WTC11 (cell line): Measurements from ENCODE around the gene SHC3. TPM values are rescaled to one million over a fixed set of nuclear protein-coding genes. Genes with fewer than 3 reads are reported as not detected.

ENCODE experiments used
- ATAC-seq: fragments of 200-7000 bp; cut with Tn5 transposase; 2 replicates; pipeline ENCODE4 v1.10.0; 2021; ENCODE audit warnings: mild to moderate bottlenecking, moderate library complexity
- CTCF ChIA-PET: fragments of 300-600 bp; sonication (Branson Sonifier 250); formaldehyde crosslinking; loops from one replicate; lab custom pipeline; 2021; ENCODE audit warnings: antibody characterized with exemption; lab: Charles Lee
- POLR2A ChIA-PET: fragments of 350-600 bp; sonication (Branson Sonifier 250); formaldehyde crosslinking; loops from one replicate; lab custom pipeline; 2021; ENCODE audit warnings: antibody characterized with exemption; lab: Charles Lee
- DNase-seq: peaks from one replicate; pipeline ENCODE4 v3.0.0; 2021; ENCODE audit warnings: low spot score
- H3K27ac Mint-ChIP-seq: 2 replicates; pipeline ENCODE4 v1.8.0; 2021; ENCODE audit warnings: mixed read lengths
- H3K27me3 Mint-ChIP-seq: 2 replicates; pipeline ENCODE4 v1.8.0; 2021; ENCODE audit warnings: low read depth, mild to moderate bottlenecking, moderate library complexity, mixed read lengths
- H3K36me3 Mint-ChIP-seq: 2 replicates; pipeline ENCODE4 v1.8.0; 2021; ENCODE audit warnings: mixed read lengths
- H3K4me1 Mint-ChIP-seq: 2 replicates; pipeline ENCODE4 v1.8.0; 2022; ENCODE audit warnings: mixed read lengths
- H3K4me3 Mint-ChIP-seq: 2 replicates; pipeline ENCODE4 v1.8.0; 2021; ENCODE audit warnings: mild to moderate bottlenecking, moderate library complexity, mixed read lengths
- H3K9me3 Mint-ChIP-seq: 2 replicates; pipeline ENCODE4 v1.8.0; 2021; ENCODE audit warnings: mixed read lengths
- ATF1 ChIP-seq: sonication (generic); formaldehyde crosslinking; IDR thresholded peaks from 2 replicates; pipeline ENCODE4 v1.8.1; 2023; ENCODE audit warnings: mild to moderate bottlenecking, moderate library complexity, missing genetic modification reagents
- ATF3 ChIP-seq: sonication (generic); formaldehyde crosslinking; conservative IDR thresholded peaks from 2 replicates; pipeline ENCODE4 v1.8.1; 2022; ENCODE audit warnings: mild to moderate bottlenecking, missing genetic modification reagents
- E2F1 ChIP-seq: sonication (generic); formaldehyde crosslinking; IDR thresholded peaks from 2 replicates; pipeline ENCODE4 v1.8.0; 2022; ENCODE audit warnings: mild to moderate bottlenecking, missing genetic modification reagents
- ERG ChIP-seq: fragments of 250-450 bp; sonication (Bioruptor Pico); IDR thresholded peaks from 2 replicates; pipeline ENCODE4 v1.8.0; 2021; ENCODE audit warnings: mild to moderate bottlenecking
- IRF1 ChIP-seq: sonication (generic); formaldehyde crosslinking; IDR thresholded peaks from 2 replicates; pipeline ENCODE4 v1.8.0; 2023; ENCODE audit warnings: missing genetic modification reagents
- JAZF1 ChIP-seq: fragments of 250-450 bp; sonication (Bioruptor Pico); IDR thresholded peaks from 2 replicates; pipeline ENCODE4 v1.9.0; 2021; ENCODE audit warnings: moderate library complexity, mild to moderate bottlenecking, inconsistent platforms
- KAT7 ChIP-seq: sonication (generic); formaldehyde crosslinking; IDR thresholded peaks from 2 replicates; pipeline ENCODE4 v1.8.1; 2023; ENCODE audit warnings: missing genetic modification reagents, mild to moderate bottlenecking, borderline replicate concordance
- MAX ChIP-seq: sonication (generic); formaldehyde crosslinking; IDR thresholded peaks from 2 replicates; pipeline ENCODE4 v1.8.0; 2022; ENCODE audit warnings: mild to moderate bottlenecking, missing genetic modification reagents
- MLX ChIP-seq: sonication (generic); formaldehyde crosslinking; IDR thresholded peaks from 2 replicates; pipeline ENCODE4 v1.8.1; 2023; ENCODE audit warnings: mild to moderate bottlenecking, missing genetic modification reagents, moderate library complexity
- OVOL2 ChIP-seq: fragments of 250-450 bp; sonication (Bioruptor Pico); IDR thresholded peaks from 2 replicates; pipeline ENCODE4 v1.9.0; 2021; ENCODE audit warnings: mild to moderate bottlenecking, borderline replicate concordance
- PRDM15 ChIP-seq: sonication (generic); formaldehyde crosslinking; IDR thresholded peaks from 2 replicates; pipeline ENCODE4 v1.8.0; 2022; ENCODE audit warnings: missing genetic modification reagents
- SOX15 ChIP-seq: fragments of 250-450 bp; sonication (Bioruptor Pico); IDR thresholded peaks from 2 replicates; pipeline ENCODE4 v1.9.0; 2021; ENCODE audit warnings: mild to moderate bottlenecking
- TCF7 ChIP-seq: sonication (generic); formaldehyde crosslinking; IDR thresholded peaks from 2 replicates; pipeline ENCODE4 v1.8.0; 2022; ENCODE audit warnings: mild to moderate bottlenecking, low read depth, missing genetic modification reagents, moderate library complexity
- TEAD4 ChIP-seq: sonication (generic); formaldehyde crosslinking; IDR thresholded peaks from 2 replicates; pipeline ENCODE4 v1.8.0; 2022; ENCODE audit warnings: mild to moderate bottlenecking, missing genetic modification reagents
- ZBTB21 ChIP-seq: sonication (generic); formaldehyde crosslinking; IDR thresholded peaks from 2 replicates; pipeline ENCODE4 v1.8.1; 2023; ENCODE audit warnings: mild to moderate bottlenecking, missing genetic modification reagents, borderline replicate concordance
- ZBTB43 ChIP-seq: sonication (generic); formaldehyde crosslinking; IDR thresholded peaks from 2 replicates; pipeline ENCODE4 v1.8.1; 2023; ENCODE audit warnings: mild to moderate bottlenecking, missing genetic modification reagents
- ZMAT4 ChIP-seq: fragments of 250-450 bp; sonication (Bioruptor Pico); IDR thresholded peaks from 2 replicates; pipeline ENCODE4 v1.9.0; 2021; ENCODE audit warnings: mild to moderate bottlenecking
- ZNF121 ChIP-seq: sonication (generic); formaldehyde crosslinking; IDR thresholded peaks from 2 replicates; pipeline ENCODE4 v1.8.0; 2023; ENCODE audit warnings: missing genetic modification reagents
- ZNF138 ChIP-seq: sonication (generic); formaldehyde crosslinking; conservative IDR thresholded peaks from 2 replicates; pipeline ENCODE4 v1.8.1; 2022; ENCODE audit warnings: mild to moderate bottlenecking, moderate library complexity, missing genetic modification reagents
- ZNF232 ChIP-seq: sonication (generic); formaldehyde crosslinking; IDR thresholded peaks from 2 replicates; pipeline ENCODE4 v1.8.0; 2022; ENCODE audit warnings: mild to moderate bottlenecking, missing genetic modification reagents
- ZNF416 ChIP-seq: fragments of 250-450 bp; sonication (Bioruptor Pico); IDR thresholded peaks from 2 replicates; pipeline ENCODE4 v1.9.0; 2021; ENCODE audit warnings: mild to moderate bottlenecking, inconsistent platforms
- total RNA-seq: library from RNA; stranded (reverse); gene quantifications from 3 replicates; pipeline ENCODE4 v1.2.3, GENCODE V29; 2021

Gene SHC3
- total RNA-seq, 1 experiment from 2014 or later, result 4.9 TPM

- no peaks in the 10 kb centered on the region; the same call in 1 of the 2 replicates for H3K36me3 Mint-ChIP-seq
- H3K27ac Mint-ChIP-seq, result no peak overlapping the region
- H3K27me3 Mint-ChIP-seq, result no peaks in the 10 kb centered on the region
- ATAC-seq (no peak), DNase-seq (no peak)
- H3K4me3 Mint-ChIP-seq, result no peak overlapping the region
- ChIA-PET POLR2A (no interaction called here), CTCF (interaction anchor here (0.6 to 2.3 kb wide), 15 partner anchors 8 to 467 kb away, joined by 3 to 16 read pairs (median 4); partner anchors contain the start of gene S1PR3)
- TF ChIP-seq SOX15 (no peak), MAX (CRISPR knock-in tag) (no peak)
- TF ChIP-seq, all 79 proteins: peak for 0
- peaks cover 11% of the 10 kb centered on the region for H3K4me1 Mint-ChIP-seq
- H3K9me3 Mint-ChIP-seq, result no peaks in the 10 kb centered on the region
Observed at GRCh38 chr9:89000371-89000781, 178.2 kb downstream of the SHC3 start.

GRCh38 chr9:88998911-88999310, 179.7 kb downstream of the SHC3 start:
- H3K9me3 Mint-ChIP-seq, result no peaks in the 10 kb centered on the region
- no peak overlapping the region for H3K4me3 Mint-ChIP-seq
- H3K4me1 Mint-ChIP-seq, result peaks cover 11% of the 10 kb centered on the region
- no peaks in the 10 kb centered on the region; the same call in 1 of the 2 replicates for H3K36me3 Mint-ChIP-seq
- no peaks in the 10 kb centered on the region for H3K27me3 Mint-ChIP-seq
- TF ChIP-seq ZNF232 (CRISPR knock-in tag), result no peak
- TF ChIP-seq KAT7 (CRISPR knock-in tag), result no peak
- no peak for TF ChIP-seq ZNF138 (CRISPR knock-in tag)
- TF ChIP-seq ATF3 (CRISPR knock-in tag), result no peak
- TF ChIP-seq ZNF121, result no peak
- TF ChIP-seq, all 79 proteins: peak for 0
- ChIA-PET CTCF (no interaction called here), POLR2A (no interaction called here)
- ATAC-seq (no peak), DNase-seq (no peak)
- no peak overlapping the region for H3K27ac Mint-ChIP-seq

- no peak for ATAC-seq
- Mint-ChIP-seq H3K36me3 (no peaks in the 10 kb centered on the region; the same call in 1 of the 2 replicates), H3K27ac (no peak overlapping the region), H3K27me3 (no peaks in the 10 kb centered on the region), H3K9me3 (no peaks in the 10 kb centered on the region), H3K4me1 (peaks cover 11% of the 10 kb centered on the region), H3K4me3 (no peak overlapping the region)
- no peak for DNase-seq
- POLR2A ChIA-PET, result no interaction called here
- CTCF ChIA-PET, result no interaction called here
- TF ChIP-seq ERG (CRISPR knock-in tag) (no peak), TCF7 (no peak), ZBTB43 (CRISPR knock-in tag) (no peak), TEAD4 (no peak), PRDM15 (no peak), MLX (CRISPR knock-in tag) (no peak), E2F1 (CRISPR knock-in tag) (no peak), IRF1 (CRISPR knock-in tag) (no peak), ZMAT4 (CRISPR knock-in tag) (no peak), SOX15 (no peak), JAZF1 (CRISPR knock-in tag) (no peak), ZNF416 (CRISPR knock-in tag) (no peak), ZBTB21 (CRISPR knock-in tag) (no peak), ATF1 (CRISPR knock-in tag) (no peak), OVOL2 (CRISPR knock-in tag) (no peak)
Observed at GRCh38 chr9:88998503-88998902, 180.1 kb downstream of the SHC3 start.
